Trophoblast cell (in vitro differentiated cells and primary cell): ENCODE measurements around the gene TAF1B.
A peak's percentile ranks its signal among the peaks of the same experiment; 100 is the strongest.

Experiments used
- DNase-seq, 2 donors: peaks; one replicate each; pipeline ENCODE4 v3.0.0-alpha.2; 2016
- H2AFZ ChIP-seq: 2 replicates; pipeline ENCODE4 v1.6.1; 2013; ENCODE audit warnings: low read length, moderate library complexity, mild to moderate bottlenecking; ENCODE audit not compliant: insufficient read depth, poor library complexity
- H2AK5ac ChIP-seq: 2 replicates; pipeline ENCODE4 v1.6.1; 2013; ENCODE audit warnings: mild to moderate bottlenecking, low read length
- H2BK120ac ChIP-seq: 2 replicates; pipeline ENCODE4 v1.6.1; 2013; ENCODE audit warnings: low read length, mild to moderate bottlenecking, moderate library complexity; ENCODE audit not compliant: insufficient read depth, poor library complexity
- H2BK12ac ChIP-seq: 2 replicates; pipeline ENCODE4 v1.6.1; 2013; ENCODE audit warnings: mild to moderate bottlenecking, low read length, moderate library complexity
- H2BK5ac ChIP-seq: 2 replicates; pipeline ENCODE4 v1.6.1; 2013; ENCODE audit warnings: low read length, low read depth, moderate library complexity, mild to moderate bottlenecking; ENCODE audit not compliant: poor library complexity
- H3K14ac ChIP-seq: 2 replicates; pipeline ENCODE4 v1.6.1; 2013; ENCODE audit warnings: mild to moderate bottlenecking, low read length
- H3K18ac ChIP-seq: 2 replicates; pipeline ENCODE4 v1.6.1; 2013; ENCODE audit warnings: mild to moderate bottlenecking, low read length
- H3K23ac ChIP-seq: 2 replicates; pipeline ENCODE4 v1.6.1; 2013; ENCODE audit warnings: low read length
- H3K27ac ChIP-seq: 2 replicates; pipeline ENCODE4 v1.5.1; 2013; ENCODE audit warnings: low read depth, mild to moderate bottlenecking, inconsistent platforms, low read length, moderate library complexity
- H3K27me3 ChIP-seq: 2 replicates; pipeline ENCODE4 v1.6.1; 2013; ENCODE audit warnings: inconsistent platforms, mild to moderate bottlenecking, low read length, moderate library complexity; ENCODE audit not compliant: insufficient read depth
- H3K36me3 ChIP-seq, 2 experiments: 1 replicate in 1 of 2; 2 replicates in 1 of 2; pipeline ENCODE4 v1.6.1; 2013; ENCODE audit warnings: low read length in 2 of 2, mild to moderate bottlenecking in 2 of 2, moderate library complexity in 1 of 2; ENCODE audit not compliant: insufficient read depth in 2 of 2, control insufficient read depth in 1 of 2
- H3K4ac ChIP-seq: 2 replicates; pipeline ENCODE4 v1.6.1; 2013; ENCODE audit warnings: low read depth, mild to moderate bottlenecking, low read length, moderate library complexity
- H3K4me1 ChIP-seq, 2 experiments: 1 replicate in 1 of 2; 2 replicates in 1 of 2; pipeline ENCODE4 v1.6.1; 2013; ENCODE audit warnings: low read length in 2 of 2, mild to moderate bottlenecking in 2 of 2, moderate library complexity in 1 of 2; ENCODE audit not compliant: insufficient read depth in 2 of 2, control insufficient read depth in 1 of 2
- H3K4me2 ChIP-seq: 2 replicates; pipeline ENCODE4 v1.6.1; 2013; ENCODE audit warnings: inconsistent platforms, mild to moderate bottlenecking, low read length, moderate library complexity
- H3K4me3 ChIP-seq: 2 replicates; pipeline ENCODE4 v1.5.1; 2013; ENCODE audit warnings: mild to moderate bottlenecking, low read depth, low read length, inconsistent platforms
- H3K79me1 ChIP-seq: one replicate; pipeline ENCODE4 v1.6.1; 2013; ENCODE audit warnings: low read length
- H3K79me2 ChIP-seq: 2 replicates; pipeline ENCODE4 v1.6.1; 2013; ENCODE audit warnings: low read length, mild to moderate bottlenecking; ENCODE audit not compliant: control insufficient read depth, insufficient read depth, poor library complexity
- H3K9ac ChIP-seq: 2 replicates; pipeline ENCODE4 v1.6.1; 2013; ENCODE audit warnings: mild to moderate bottlenecking, low read length
- H3K9me3 ChIP-seq: 2 replicates; pipeline ENCODE4 v1.6.1; 2013; ENCODE audit warnings: low read depth, mild to moderate bottlenecking, control low read depth, inconsistent platforms, low read length; ENCODE audit not compliant: insufficient read depth
- H4K12ac ChIP-seq: 2 replicates; pipeline ENCODE4 v1.6.1; 2013; ENCODE audit warnings: low read depth, mild to moderate bottlenecking, low read length, moderate library complexity
- H4K8ac ChIP-seq: 2 replicates; pipeline ENCODE4 v1.6.1; 2013; ENCODE audit warnings: low read depth, mild to moderate bottlenecking, low read length, moderate library complexity
- H4K91ac ChIP-seq: one replicate; pipeline ENCODE4 v1.6.1; 2013; ENCODE audit warnings: low read depth, mild to moderate bottlenecking, low read length, moderate library complexity
- WGBS: extraction: QIAGEN DNeasy Blood & Tissue Kit; methylation state at CpG from one replicate; pipeline ENCODE4 v1.1.7; 2013; ENCODE audit warnings: missing lambda C conversion rate; ENCODE audit not compliant: insufficient read length, insufficient coverage; ENCODE audit errors: extremely low coverage; 5-methylcytosine and 5-hydroxymethylcytosine counted together

TAF1B gene

GRCh38 chr2:9982248-9982647 lies 139.0 kb downstream of the TAF1B start:
- no peaks in the 10 kb centered on the region for H3K79me1 ChIP-seq
- no peak overlapping the region for H4K8ac ChIP-seq
- no peak overlapping the region for H2AFZ ChIP-seq
- H3K27ac ChIP-seq = no peak overlapping the region
- no peak overlapping the region for H3K23ac ChIP-seq
- no CpG with 5 or more reads among the region's 8 CpGs for WGBS
- H3K9me3 ChIP-seq = no peaks in the 10 kb centered on the region
- H2BK5ac ChIP-seq = no peak overlapping the region
- H3K4me3 ChIP-seq = no peak overlapping the region
- no peaks in the 10 kb centered on the region for H3K4me1 ChIP-seq
- no peaks in the 10 kb centered on the region for H3K79me2 ChIP-seq
- H3K18ac ChIP-seq = no peak overlapping the region
- no peaks in the 10 kb centered on the region for H3K27me3 ChIP-seq
- no peak for DNase-seq
- H4K91ac ChIP-seq = no peak overlapping the region
- no peak overlapping the region for H3K4ac ChIP-seq
- no peak overlapping the region for H4K12ac ChIP-seq
- H3K4me2 ChIP-seq = no peak overlapping the region
- H3K36me3 ChIP-seq = peaks cover 15 to 17% of the 10 kb centered on the region in 2 experiments
- H2BK12ac ChIP-seq = no peak overlapping the region
- H2BK120ac ChIP-seq = no peak overlapping the region
- no peak overlapping the region for H3K9ac ChIP-seq
- no peak overlapping the region for H3K14ac ChIP-seq
- H2AK5ac ChIP-seq = no peak overlapping the region

GRCh38 chr2:9982891-9983290 lies 139.6 kb downstream of the TAF1B start:
- Histone ChIP-seq H3K79me2 (no peaks in the 10 kb centered on the region), H2BK120ac (no peak overlapping the region), H3K4ac (no peak overlapping the region), H3K9me3 (no peaks in the 10 kb centered on the region), H3K9ac (no peak overlapping the region), H3K18ac (no peak overlapping the region), H3K27me3 (no peaks in the 10 kb centered on the region), H3K27ac (no peak overlapping the region), H2AFZ (no peak overlapping the region), H2BK12ac (no peak overlapping the region), H4K91ac (no peak overlapping the region), H3K14ac (no peak overlapping the region), H2AK5ac (no peak overlapping the region), H3K79me1 (no peaks in the 10 kb centered on the region), H2BK5ac (no peak overlapping the region), H3K4me2 (no peak overlapping the region), H3K23ac (no peak overlapping the region), H3K4me1 (no peaks in the 10 kb centered on the region), H4K8ac (no peak overlapping the region), H3K4me3 (no peak overlapping the region), H3K36me3 (peaks cover 17 to 18% of the 10 kb centered on the region in 2 experiments), H4K12ac (no peak overlapping the region)
- no peak for DNase-seq
- no CpG with 5 or more reads among the region's 10 CpGs for WGBS

- no peak overlapping the region for H3K27ac ChIP-seq
- no peak overlapping the region for H4K12ac ChIP-seq
- H3K4ac ChIP-seq = no peak overlapping the region
- H3K79me1 ChIP-seq = no peaks in the 10 kb centered on the region
- no peak overlapping the region for H4K91ac ChIP-seq
- WGBS = no CpG with 5 or more reads among the region's 15 CpGs
- H3K36me3 ChIP-seq = peaks cover 21 to 23% of the 10 kb centered on the region in 2 experiments
- H3K4me1 ChIP-seq = no peaks in the 10 kb centered on the region
- H3K9me3 ChIP-seq = no peaks in the 10 kb centered on the region
- H2BK12ac ChIP-seq = no peak overlapping the region
- H4K8ac ChIP-seq = no peak overlapping the region
- H3K4me3 ChIP-seq = no peak overlapping the region
- H3K14ac ChIP-seq = no peak overlapping the region
- H3K18ac ChIP-seq = no peak overlapping the region
- no peaks in the 10 kb centered on the region for H3K27me3 ChIP-seq
- H2BK5ac ChIP-seq = no peak overlapping the region
- DNase-seq = peak in 1 of 2 donors; percentile 45
- H3K23ac ChIP-seq = no peak overlapping the region
- no peak overlapping the region for H2BK120ac ChIP-seq
- H3K4me2 ChIP-seq = no peak overlapping the region
- H2AK5ac ChIP-seq = no peak overlapping the region
- peaks cover 2% of the 10 kb centered on the region for H3K79me2 ChIP-seq
- no peak overlapping the region for H3K9ac ChIP-seq
- H2AFZ ChIP-seq = no peak overlapping the region
Observed at GRCh38 chr2:9983401-9984216, 140.3 kb downstream of the TAF1B start.
